Activated CD4-positive, alpha-beta memory T cell treated with anti-CD3 and anti-CD28 coated beads for 36 hours (primary cell): Measurements from ENCODE around the gene DNLZ. TPM values are rescaled to one million over a fixed set of nuclear protein-coding genes. Genes with fewer than 3 reads are reported as not detected.

Source experiments
- CTCF ChIA-PET: fragments of 350-600 bp; sonication (Branson Sonifier 250); formaldehyde crosslinking; loops from one replicate; lab custom pipeline; 2021; ENCODE audit warnings: antibody characterized with exemption, inconsistent platforms; lab: Charles Lee
- POLR2A ChIA-PET: fragments of 350-600 bp; sonication (Branson Sonifier 250); formaldehyde crosslinking; loops from one replicate; lab custom pipeline; 2021; ENCODE audit warnings: antibody characterized with exemption; lab: Charles Lee
- DNase-seq: peaks from one replicate; pipeline ENCODE4 v3.0.0-alpha.2; 2020
- H3K27ac Mint-ChIP-seq: one replicate; pipeline ENCODE4 v1.8.0; 2021; ENCODE audit warnings: mixed read lengths
- H3K27me3 Mint-ChIP-seq: one replicate; pipeline ENCODE4 v1.8.0; 2021; ENCODE audit warnings: mixed read lengths
- H3K36me3 Mint-ChIP-seq: one replicate; pipeline ENCODE4 v1.8.0; 2021; ENCODE audit warnings: mixed read lengths
- H3K4me1 Mint-ChIP-seq: one replicate; pipeline ENCODE4 v1.8.0; 2021; ENCODE audit warnings: low read depth, mixed read lengths
- H3K4me3 Mint-ChIP-seq: one replicate; pipeline ENCODE4 v1.8.0; 2021; ENCODE audit warnings: mild to moderate bottlenecking, mixed read lengths
- H3K9me3 Mint-ChIP-seq: one replicate; pipeline ENCODE4 v1.8.0; 2021; ENCODE audit warnings: mixed read lengths
- intact Hi-C: fragments of 100-400 bp; cut with micrococcal nuclease; formaldehyde crosslinking; loops from one replicate; pipeline ENCODE4 v1.15.1; 2023
- total RNA-seq, 2 experiments: library from RNA; stranded (reverse); gene quantifications; one replicate each; pipeline ENCODE4 v1.2.3, GENCODE V29; 2021

Gene DNLZ
- total RNA-seq, 2 experiments from 2014 or later = 14.5 to 15.2 TPM

DNA sequence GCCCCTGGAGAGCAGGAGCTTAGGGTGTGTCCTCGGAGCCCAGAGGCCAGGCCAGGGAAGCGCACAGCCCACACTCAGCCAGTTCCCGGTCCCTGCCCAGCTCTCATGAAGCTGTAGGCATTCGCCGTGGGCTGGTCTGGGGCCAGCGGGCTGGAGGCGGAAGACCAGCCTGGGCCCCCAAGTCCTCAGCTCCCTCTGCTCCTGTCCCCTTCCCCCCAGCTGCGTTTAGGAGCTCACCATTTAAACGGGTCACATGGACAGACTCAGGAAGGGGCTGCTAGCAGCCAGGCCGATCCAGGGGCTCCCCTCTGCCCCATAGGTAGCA, 17.4 kb downstream of the DNLZ start:
- POLR2A ChIA-PET = interaction anchor here (1.1 kb wide), 1 partner anchor 17 kb away, joined by 3 read pairs; no protein-coding TSS in a partner anchor
- intact Hi-C loops = no loop called here
- CTCF ChIA-PET = interaction anchor here (1.0 kb wide), 1 partner anchor 9 kb away, joined by 3 read pairs; no protein-coding TSS in a partner anchor

DNA sequence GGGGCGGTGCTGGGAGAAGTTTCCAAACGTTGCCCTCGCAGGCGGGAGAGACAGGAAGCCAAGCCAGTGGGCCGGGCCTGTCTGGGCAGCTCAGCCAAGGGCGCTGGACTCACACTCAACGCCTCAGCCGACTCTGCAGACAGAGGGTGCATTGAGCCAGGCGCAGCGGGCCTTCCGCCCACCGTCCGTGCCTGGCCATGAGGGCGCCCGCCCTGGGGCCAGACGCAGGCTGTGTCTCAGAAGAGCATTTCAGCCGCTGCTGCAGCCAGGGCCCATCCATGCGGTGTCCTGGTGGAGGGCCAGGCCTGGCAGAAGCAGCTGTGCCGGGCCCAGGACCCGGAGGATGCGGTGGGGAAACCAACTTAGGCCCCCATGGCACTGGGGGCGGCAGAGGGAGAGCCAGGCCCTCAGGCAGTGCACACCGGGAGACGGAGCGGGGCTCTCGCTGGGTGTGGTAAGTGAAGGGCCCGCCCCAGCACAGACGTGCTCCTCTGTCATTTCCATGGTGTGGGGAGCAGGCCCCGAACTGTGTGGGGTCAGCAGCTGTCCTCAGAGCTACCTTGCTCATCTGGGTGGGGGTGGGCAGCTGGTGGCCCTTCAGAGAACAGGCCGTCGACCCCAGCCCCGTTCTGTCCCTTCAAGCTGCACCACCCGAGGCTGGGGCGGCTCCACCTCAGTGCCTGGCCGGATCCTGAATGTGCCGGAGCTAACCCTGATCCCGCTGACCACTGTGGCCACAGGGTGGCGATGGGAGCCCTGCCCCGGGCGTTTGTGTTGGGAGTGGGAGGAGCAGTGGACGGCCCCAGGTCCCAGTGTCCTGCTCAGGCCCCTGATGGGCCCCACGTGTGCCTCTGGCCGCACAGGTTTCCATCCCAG, 18.0 kb downstream of the DNLZ start:
- ChIA-PET POLR2A (interaction anchor here (1.1 kb wide), 1 partner anchor 17 kb away, joined by 3 read pairs; no protein-coding TSS in a partner anchor), CTCF (interaction anchor here (1.0 kb wide), 1 partner anchor 8 kb away, joined by 3 read pairs; no protein-coding TSS in a partner anchor)
- H3K27ac Mint-ChIP-seq = no peak overlapping the region
- H3K9me3 Mint-ChIP-seq = no peaks in the 10 kb centered on the region
- no peaks in the 10 kb centered on the region for H3K27me3 Mint-ChIP-seq
- H3K4me3 Mint-ChIP-seq = no peak overlapping the region
- H3K36me3 Mint-ChIP-seq = no peaks in the 10 kb centered on the region
- intact Hi-C loops = no loop called here
- no peaks in the 10 kb centered on the region for H3K4me1 Mint-ChIP-seq
- no peak for DNase-seq

More for the DNA sequence above, 17.4 kb downstream of the DNLZ start:
- H3K9me3 Mint-ChIP-seq = no peaks in the 10 kb centered on the region
- no peak overlapping the region for H3K4me3 Mint-ChIP-seq
- no peak for DNase-seq
- no peak overlapping the region for H3K27ac Mint-ChIP-seq
- no peaks in the 10 kb centered on the region for H3K36me3 Mint-ChIP-seq
- H3K27me3 Mint-ChIP-seq = no peaks in the 10 kb centered on the region
- no peaks in the 10 kb centered on the region for H3K4me1 Mint-ChIP-seq

DNA sequence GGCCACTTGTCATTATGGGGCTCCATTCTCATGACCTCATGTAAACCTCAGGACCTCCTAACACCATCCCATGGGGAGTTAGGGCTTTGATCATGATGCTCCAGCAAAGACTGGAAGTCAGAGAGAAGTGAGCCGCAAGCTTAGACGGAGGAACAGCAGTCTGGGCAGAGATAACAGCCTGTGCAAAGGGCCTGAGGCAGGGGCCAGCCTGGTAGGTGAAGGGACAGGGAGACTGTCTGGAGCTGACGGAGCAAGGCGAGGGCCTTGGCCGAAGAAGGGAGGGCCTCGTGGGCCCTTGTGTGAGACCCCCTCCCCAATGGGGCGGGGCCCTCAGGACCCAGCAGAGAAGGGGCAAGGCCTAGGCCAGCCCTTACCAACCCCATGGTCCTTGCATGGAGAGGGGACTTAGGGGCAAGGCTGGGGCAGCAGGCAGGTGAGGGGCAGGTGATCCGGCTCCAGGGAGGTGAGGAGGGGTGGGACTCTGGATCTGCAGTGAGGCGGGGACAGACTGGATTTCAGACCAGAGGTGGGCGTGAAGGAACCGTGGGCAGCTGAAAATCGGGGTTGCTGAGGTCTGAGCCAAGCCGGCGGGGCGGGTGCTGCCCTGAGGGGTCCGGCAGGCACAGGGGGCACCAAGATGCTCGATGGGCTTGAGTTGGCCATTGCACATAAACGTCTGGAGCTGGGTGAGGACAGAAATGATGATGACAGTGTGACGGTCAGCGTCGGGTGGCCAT, 18.8 kb downstream of the DNLZ start:
- intact Hi-C loops = no loop called here
- H3K36me3 Mint-ChIP-seq = no peaks in the 10 kb centered on the region
- ChIA-PET CTCF (no interaction called here), POLR2A (no interaction called here)
- no peak overlapping the region for H3K27ac Mint-ChIP-seq
- no peaks in the 10 kb centered on the region for H3K4me1 Mint-ChIP-seq
- no peak for DNase-seq
- H3K9me3 Mint-ChIP-seq = no peaks in the 10 kb centered on the region
- H3K4me3 Mint-ChIP-seq = no peak overlapping the region
- H3K27me3 Mint-ChIP-seq = no peaks in the 10 kb centered on the region

DNA sequence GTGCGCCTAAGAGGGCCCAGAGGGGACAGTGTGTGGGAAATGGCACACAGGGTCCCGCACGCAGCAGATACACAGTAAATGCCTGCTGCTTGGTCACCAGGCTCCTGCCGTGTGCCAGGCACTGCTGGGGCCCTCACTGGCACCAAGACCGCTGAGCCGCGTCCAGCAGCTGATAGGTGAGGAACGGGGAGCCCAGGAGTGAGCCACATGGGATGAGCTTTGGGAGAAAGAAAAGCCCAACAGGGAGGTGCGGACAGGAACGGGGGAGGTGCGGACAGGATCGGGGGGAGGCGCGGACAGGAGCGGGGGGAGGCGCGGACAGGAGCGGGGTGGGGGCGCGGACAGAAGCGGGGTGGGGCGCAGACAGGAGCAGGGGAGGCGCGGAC, 19.7 kb downstream of the DNLZ start:
- H3K4me1 Mint-ChIP-seq = no peaks in the 10 kb centered on the region
- ChIA-PET POLR2A (no interaction called here), CTCF (no interaction called here)
- H3K27ac Mint-ChIP-seq = no peak overlapping the region
- no peak overlapping the region for H3K4me3 Mint-ChIP-seq
- DNase-seq = no peak
- no peaks in the 10 kb centered on the region for H3K9me3 Mint-ChIP-seq
- no peaks in the 10 kb centered on the region for H3K36me3 Mint-ChIP-seq
- intact Hi-C loops = no loop called here
- H3K27me3 Mint-ChIP-seq = no peaks in the 10 kb centered on the region

DNA sequence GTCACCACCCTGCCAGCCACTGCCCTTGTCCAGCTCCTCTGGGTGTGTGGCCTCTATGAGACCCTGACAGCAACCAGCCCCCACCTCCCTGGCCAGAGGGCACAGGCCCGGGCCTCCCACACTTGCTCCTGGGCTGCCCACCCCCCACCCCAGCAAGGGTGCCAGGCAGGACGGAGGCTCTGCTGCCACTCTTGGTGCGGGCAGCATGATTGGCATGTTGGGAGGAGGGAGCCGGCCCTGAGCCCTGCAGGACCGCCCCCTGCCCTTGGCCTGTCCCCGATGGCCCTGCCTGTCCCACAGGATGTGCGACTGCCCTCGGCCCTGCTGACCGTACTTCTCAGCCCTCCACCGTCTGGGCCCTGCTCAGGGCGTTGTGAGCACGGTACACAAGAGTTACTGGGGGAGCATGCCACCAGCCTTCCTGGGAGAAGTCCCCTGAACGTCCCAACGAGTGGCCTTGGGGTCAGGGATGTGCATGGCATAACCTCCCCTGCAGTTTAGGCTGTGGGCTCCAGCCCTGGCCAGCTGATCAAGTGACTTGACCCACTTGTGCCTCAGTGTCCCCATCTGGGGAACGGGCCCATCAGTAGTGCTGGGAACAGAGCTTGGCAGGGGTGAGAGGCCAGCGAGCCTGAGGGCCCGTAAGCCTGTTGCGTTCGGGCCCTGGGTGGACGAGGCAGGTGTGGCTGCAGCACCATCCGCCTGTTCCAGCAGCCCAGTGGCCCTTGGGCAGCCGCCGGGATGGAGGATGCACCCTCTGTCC, 20.2 kb downstream of the DNLZ start:
- H3K27ac Mint-ChIP-seq = no peak overlapping the region

DNA sequence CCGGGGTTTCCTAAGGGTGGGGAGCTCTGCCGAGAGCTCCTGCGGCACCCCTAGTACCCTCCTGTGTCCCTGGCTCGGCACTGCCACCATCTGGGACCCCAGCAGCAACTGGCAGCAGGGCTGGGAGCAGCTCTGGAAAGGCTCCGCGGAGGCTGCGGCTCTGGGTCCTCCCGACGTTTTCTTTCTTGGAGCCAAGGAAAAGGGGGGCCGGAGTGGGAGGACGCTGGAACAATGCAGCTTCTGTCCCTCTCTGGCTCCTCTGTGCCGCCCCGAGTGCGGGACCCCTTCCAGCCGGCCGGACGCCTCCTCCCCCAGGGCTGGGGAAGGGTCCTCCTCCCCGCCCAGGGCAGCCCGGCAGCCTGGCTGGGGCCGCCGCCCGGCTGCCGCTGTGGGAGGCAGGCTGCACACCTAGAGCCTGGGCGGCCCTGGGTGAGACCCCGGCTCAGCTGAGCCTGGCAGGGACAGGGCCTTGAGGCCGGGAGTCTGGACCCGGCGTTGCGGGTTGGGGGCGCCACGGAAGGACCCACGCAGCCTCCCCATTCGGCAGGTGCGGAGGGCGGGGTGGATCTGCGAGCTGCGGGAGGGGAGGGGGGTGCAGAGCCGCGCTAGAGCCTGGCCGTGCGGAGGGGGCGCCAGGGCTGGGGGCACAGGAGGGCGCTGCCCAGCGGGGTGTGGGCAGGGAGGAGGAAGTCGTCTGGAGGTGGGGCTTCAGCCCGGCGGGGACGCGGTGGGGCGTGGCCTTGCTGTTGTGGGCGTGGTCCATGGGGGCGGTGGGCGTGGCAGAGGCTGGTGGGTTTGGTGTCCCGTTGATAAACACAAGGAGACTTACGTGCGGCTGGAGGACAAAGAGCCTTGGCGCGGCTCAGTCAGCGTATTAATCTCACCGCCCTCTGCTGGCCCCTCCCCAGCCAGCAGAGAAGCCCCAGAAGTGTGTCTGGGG, 21.1 kb downstream of the DNLZ start:
- no peaks in the 10 kb centered on the region for H3K36me3 Mint-ChIP-seq
- intact Hi-C loops = no loop called here
- peak; percentile 74 for DNase-seq
- H3K4me3 Mint-ChIP-seq = no peak overlapping the region
- ChIA-PET CTCF (no interaction called here), POLR2A (no interaction called here)
- H3K9me3 Mint-ChIP-seq = no peaks in the 10 kb centered on the region
- no peak overlapping the region for H3K27ac Mint-ChIP-seq
- no peaks in the 10 kb centered on the region for H3K4me1 Mint-ChIP-seq
- H3K27me3 Mint-ChIP-seq = no peaks in the 10 kb centered on the region

More for the DNA sequence above, 20.2 kb downstream of the DNLZ start:
- ChIA-PET POLR2A (no interaction called here), CTCF (no interaction called here)
- Mint-ChIP-seq H3K9me3 (no peaks in the 10 kb centered on the region), H3K36me3 (no peaks in the 10 kb centered on the region), H3K4me1 (no peaks in the 10 kb centered on the region), H3K4me3 (no peak overlapping the region), H3K27me3 (no peaks in the 10 kb centered on the region)
- DNase-seq = no peak
- intact Hi-C loops = no loop called here

DNA sequence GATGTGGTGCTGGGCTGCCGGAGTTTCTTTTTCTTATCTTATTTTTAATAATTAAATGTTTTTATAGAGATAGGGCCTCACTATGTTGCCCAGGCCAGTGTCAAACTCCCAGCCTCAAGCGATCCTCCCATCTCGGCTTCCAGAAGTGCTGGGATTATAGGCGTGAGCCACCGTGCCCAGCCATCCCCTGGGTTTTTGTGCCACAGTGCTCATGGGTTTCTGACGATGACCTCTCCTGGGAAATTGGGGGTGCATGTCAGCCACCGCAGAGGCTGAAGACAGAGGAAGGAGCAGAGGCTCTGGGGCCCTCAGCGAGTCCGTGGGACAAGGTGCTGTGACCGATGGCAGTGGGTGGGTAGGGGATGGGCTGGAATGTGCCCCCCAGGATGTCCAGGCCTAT, 21.8 kb downstream of the DNLZ start:
- H3K27ac Mint-ChIP-seq = no peak overlapping the region
- ChIA-PET POLR2A (no interaction called here), CTCF (no interaction called here)
- no peaks in the 10 kb centered on the region for H3K36me3 Mint-ChIP-seq
- H3K4me1 Mint-ChIP-seq = no peaks in the 10 kb centered on the region
- H3K9me3 Mint-ChIP-seq = no peaks in the 10 kb centered on the region
- no peak for DNase-seq
- intact Hi-C loops = no loop called here
- no peak overlapping the region for H3K4me3 Mint-ChIP-seq
- no peaks in the 10 kb centered on the region for H3K27me3 Mint-ChIP-seq

DNA sequence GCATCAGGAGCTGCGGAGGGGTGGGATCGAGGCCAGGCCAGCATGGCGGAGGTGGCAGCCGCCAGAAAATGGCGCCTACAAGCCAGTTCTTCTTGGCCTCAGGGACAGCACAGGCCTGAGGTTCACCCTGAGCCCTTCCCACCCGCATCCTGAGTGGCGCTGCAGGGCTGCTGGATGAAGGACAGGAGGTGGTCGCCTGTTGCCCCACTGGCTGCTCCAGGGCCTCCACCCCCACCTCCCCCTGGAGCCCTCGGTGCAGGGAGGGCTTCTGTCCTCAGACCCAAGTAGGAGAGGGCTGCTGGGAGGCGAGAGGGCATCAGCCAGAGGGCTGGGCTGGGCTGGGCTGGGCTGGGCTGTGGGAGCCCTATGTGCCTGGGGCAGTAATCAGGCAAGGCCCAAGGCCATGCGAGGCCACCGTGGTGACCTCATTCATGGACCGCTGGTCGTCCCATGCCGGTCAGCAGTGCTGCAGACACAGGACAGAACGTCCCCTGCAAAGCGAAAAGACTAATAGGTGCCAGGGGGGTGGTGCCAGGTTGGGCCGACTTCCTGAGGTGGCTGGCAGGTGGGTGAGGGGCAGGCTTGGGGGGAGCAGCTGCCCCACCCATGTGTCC, 22.4 kb downstream of the DNLZ start:
- Mint-ChIP-seq H3K36me3 (no peaks in the 10 kb centered on the region), H3K9me3 (no peaks in the 10 kb centered on the region), H3K4me3 (no peak overlapping the region), H3K27ac (no peak overlapping the region), H3K4me1 (no peaks in the 10 kb centered on the region), H3K27me3 (no peaks in the 10 kb centered on the region)
- intact Hi-C loops = no loop called here
- ChIA-PET POLR2A (no interaction called here), CTCF (no interaction called here)
- DNase-seq = no peak

DNA sequence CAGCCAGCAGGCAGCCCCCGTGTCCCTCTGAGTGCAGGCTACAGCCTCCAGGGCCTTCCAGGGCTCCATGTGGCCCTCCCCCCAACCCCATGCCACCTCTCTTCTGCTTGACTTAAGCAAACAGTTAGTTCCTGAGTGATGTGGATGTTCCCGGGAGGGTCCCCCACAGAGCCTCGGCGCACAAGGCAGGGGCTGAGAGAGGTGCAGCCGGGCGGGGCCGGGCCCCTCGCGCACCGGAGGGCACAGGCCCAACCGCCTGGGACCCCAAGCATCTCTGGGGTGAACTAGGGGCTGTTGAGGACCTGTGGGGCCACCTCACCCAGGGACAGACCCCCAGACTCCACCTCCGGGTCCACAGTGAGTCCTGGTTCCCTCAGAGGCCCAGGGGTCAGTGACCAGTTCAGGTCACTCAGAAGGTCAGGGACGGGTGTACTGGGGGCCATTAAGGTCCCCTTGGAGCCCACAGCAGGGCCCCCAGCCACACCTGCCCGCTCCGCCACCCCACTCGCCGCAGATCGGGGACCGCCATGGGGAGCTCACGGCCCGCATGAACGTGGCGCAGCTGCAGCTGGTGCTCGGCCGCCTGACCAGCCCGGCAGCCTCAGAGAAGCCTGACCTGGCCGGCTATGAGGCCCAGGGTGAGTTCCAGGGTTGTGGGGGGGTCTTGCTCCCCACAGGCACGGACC, 23.0 kb downstream of the DNLZ start:
- CTCF ChIA-PET = no interaction called here
- H3K9me3 Mint-ChIP-seq = no peaks in the 10 kb centered on the region
- no peak overlapping the region for H3K4me3 Mint-ChIP-seq

DNA sequence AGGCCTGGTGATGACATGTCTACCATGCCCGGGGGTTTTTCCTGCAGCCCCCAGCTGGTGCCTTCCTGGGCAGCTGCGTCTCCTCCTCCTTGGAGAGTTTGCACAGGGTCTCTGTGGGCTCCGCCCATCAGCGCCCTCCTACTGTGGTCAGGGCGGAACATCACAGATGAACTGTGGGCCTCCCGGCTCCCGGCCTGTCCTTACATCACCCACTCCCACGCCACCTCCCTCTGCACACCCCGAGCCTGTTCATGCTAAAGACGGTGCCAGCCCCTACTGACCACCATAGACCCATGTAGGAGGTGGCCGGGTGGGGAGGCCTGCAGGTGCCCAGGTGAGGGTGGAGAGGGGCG, 23.6 kb downstream of the DNLZ start:
- H3K27me3 Mint-ChIP-seq = no peaks in the 10 kb centered on the region
- no peak for DNase-seq
- H3K36me3 Mint-ChIP-seq = no peaks in the 10 kb centered on the region
- H3K27ac Mint-ChIP-seq = no peak overlapping the region
- ChIA-PET POLR2A (no interaction called here), CTCF (no interaction called here)
- intact Hi-C loops = no loop called here
- no peak overlapping the region for H3K4me3 Mint-ChIP-seq
- no peaks in the 10 kb centered on the region for H3K4me1 Mint-ChIP-seq
- H3K9me3 Mint-ChIP-seq = no peaks in the 10 kb centered on the region

More for the DNA sequence above, 23.0 kb downstream of the DNLZ start:
- Mint-ChIP-seq H3K27me3 (no peaks in the 10 kb centered on the region), H3K36me3 (no peaks in the 10 kb centered on the region), H3K27ac (no peak overlapping the region), H3K4me1 (no peaks in the 10 kb centered on the region)
- intact Hi-C loops = no loop called here
- no peak for DNase-seq
- POLR2A ChIA-PET = no interaction called here
